Measurements from ENCODE around the gene RTL9.

RTL9 gene

DNA sequence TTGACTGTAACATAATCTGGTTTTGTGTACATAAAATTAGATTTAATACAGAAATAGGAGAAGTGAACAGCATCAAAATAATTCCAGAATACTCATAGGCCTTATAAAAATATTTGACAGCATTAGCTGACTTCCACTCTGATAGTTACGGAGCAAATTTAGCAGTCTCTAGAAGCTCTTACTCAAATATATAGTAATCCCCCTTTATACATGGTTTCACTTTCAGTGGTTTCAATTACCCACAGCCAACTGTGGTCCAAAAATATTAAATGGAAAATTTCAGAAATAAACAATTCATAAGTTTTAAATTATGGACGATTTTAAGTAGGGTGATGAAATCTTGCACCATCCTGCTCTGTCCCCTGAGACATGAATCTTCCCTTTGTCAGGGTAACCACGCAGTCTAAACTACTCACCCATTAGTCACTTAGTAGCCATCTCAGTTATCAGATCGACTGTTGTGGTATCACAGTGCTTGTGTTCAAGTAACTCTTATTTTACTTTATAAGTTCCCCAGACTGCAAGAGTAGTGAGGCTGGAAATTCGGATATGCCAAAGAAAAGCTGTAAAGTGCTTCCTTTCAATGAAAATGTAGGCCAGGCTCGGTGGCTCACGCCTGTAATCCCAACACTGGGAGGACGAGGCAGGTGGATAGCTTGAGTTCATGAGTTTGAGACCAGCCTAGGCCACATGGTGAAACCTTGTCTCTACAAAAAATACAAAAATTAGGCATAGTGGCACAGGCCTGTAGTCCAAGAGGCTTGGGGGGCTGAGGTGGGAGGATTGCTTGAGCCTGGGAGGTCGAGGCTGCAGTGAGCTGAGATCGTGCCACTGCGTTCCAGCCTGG lies 17.2 kb upstream of the RTL9 start:
- in situ Hi-C loops (cut with HindIII; ENCODE audit: low sequenced_read_pairs) = no loop called here

DNA sequence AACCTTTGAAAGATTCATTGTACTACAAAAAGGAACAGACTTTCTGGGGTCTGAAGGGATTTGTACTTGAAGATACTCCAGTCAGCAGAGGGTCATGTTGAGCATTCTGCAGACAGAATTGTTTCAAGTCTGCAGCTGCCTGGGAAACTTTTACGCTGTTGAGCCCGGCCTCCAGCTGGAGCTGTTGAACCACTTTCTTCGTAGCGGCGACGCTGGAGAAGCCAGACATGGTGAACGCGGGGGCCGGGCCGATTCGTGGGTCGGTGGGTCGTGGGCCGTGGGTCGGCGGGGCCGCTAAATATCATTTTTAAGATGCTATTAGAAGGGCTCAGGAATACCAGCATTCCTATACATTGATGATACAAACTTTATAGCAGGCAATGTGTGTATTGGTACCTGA lies 12.0 kb upstream of the RTL9 start:
- in situ Hi-C loops (cut with HindIII; ENCODE audit: low sequenced_read_pairs) = no loop called here

GRCh38 chrX:110359273-110359672 lies 625 bp downstream of the RTL9 start:
- in situ Hi-C loops (cut with HindIII; ENCODE audit: low sequenced_read_pairs) = no loop called here

DNA sequence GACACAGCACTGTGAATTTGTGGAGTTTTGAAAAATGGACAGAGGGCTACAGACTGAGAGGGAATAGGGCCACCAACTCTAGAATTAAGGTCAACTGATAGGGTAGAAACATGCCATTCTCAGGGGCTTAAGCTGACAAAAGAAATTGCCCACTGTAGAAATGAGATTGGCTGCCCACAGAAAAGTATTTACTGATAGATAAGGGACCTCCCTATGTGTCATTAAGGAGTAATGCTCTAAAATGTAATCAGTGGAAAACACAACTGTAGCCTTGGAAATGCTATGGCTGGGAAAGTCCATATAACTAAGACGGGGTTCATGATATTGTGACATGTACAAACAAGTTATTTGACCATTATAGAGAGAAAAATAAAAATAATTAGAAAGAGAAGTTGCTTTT lies 4.6 kb downstream of the RTL9 start:
- in situ Hi-C loops (cut with HindIII; ENCODE audit: low sequenced_read_pairs) = no loop called here

DNA sequence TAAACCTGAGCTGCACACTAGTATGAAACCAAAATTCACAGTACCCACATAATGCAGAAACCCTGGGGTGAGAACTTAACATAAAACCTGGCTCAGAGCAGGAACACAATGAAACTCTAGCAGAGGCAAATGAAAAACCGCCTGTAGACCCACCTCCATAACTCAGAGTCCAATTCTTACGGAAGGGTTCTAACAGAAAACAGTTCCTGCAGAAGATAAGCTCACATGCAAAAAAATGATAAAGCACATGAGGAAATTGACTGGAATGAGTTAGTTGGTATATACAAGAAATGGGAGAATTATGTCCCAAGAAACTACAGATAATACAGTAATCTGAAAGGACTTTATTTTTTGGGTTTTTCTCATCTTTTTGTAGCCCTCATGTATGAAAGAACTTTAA lies 14.7 kb downstream of the RTL9 start:
- in situ Hi-C loops (cut with HindIII; ENCODE audit: low sequenced_read_pairs) = no loop called here

- in situ Hi-C loops (cut with HindIII; ENCODE audit: low sequenced_read_pairs) = no loop called here
Measured at GRCh38 chrX:110374559-110374958, 15.9 kb downstream of the RTL9 start.

- in situ Hi-C loops (cut with HindIII; ENCODE audit: low sequenced_read_pairs) = no loop called here
Measured at GRCh38 chrX:110381216-110381615, 22.6 kb downstream of the RTL9 start.

DNA sequence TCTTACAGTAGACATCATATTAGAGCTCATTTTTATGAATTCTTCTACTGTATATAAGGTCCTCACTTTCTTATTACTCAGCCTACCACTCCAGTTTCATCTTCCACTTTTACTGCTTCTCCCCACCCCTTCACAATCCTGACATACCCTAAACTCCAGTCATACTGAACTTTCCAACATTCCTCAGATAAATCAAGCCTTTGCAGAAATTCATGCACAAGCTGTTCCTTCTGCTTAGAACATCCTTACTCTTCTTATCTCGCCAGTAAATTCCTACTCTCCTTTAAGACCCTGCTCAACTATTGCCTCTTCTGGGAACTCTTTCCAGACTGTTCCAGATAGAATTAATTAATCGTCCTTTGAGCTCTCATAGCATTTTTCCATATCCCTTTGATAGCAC lies 24.8 kb downstream of the RTL9 start:
- in situ Hi-C loops (cut with HindIII; ENCODE audit: low sequenced_read_pairs) = no loop called here

DNA sequence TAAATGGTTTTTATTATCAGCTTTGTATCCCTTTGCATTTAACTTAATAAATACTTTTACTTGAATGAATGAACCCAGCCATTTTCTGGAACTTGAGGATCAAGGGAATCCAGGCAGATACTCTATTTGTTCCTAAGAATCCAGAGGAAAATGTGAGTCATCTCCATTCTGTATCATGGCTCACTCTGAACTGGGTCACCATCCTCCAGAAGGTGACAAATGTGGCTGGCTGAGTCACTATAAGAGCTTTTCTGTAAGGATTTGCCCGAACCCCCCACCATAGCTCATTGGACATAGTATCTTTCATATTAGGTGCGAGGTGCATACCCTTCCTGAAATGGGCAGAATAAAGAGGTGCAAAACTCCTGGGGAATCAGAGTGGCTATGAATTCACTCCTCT lies 25.8 kb downstream of the RTL9 start:
- in situ Hi-C loops (cut with HindIII; ENCODE audit: low sequenced_read_pairs) = no loop called here

- in situ Hi-C loops (cut with HindIII; ENCODE audit: low sequenced_read_pairs) = no loop called here
Measured at GRCh38 chrX:110389570-110389969, 30.9 kb downstream of the RTL9 start.

- in situ Hi-C loops (cut with HindIII; ENCODE audit: low sequenced_read_pairs) = no loop called here
Measured at GRCh38 chrX:110391086-110391485, 32.4 kb downstream of the RTL9 start.

- in situ Hi-C loops (cut with HindIII; ENCODE audit: low sequenced_read_pairs) = no loop called here
Measured at GRCh38 chrX:110394651-110395050, 36.0 kb downstream of the RTL9 start.

DNA sequence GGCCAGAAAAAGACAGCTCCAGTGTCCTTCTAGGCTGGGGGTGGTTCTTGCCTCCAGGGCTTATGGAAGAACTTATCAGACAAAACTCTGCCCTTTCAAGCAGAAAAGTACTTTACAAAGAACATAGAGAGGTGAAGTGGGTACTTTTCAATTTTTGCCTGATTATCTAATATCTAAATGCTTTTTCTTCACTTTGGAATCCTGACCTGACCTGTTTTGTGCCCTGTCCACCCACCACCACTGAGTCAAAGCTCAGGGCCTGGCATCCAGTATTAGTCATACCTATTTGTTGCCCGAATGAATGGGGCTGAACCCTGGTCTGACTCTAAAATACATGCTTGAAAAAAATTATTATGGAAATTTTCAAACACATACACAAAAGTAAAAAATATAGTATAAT lies 37.2 kb downstream of the RTL9 start:
- in situ Hi-C loops (cut with HindIII; ENCODE audit: low sequenced_read_pairs) = no loop called here

- in situ Hi-C loops (cut with HindIII; ENCODE audit: low sequenced_read_pairs) = no loop called here
Measured at GRCh38 chrX:110396735-110397134, 38.1 kb downstream of the RTL9 start.

DNA sequence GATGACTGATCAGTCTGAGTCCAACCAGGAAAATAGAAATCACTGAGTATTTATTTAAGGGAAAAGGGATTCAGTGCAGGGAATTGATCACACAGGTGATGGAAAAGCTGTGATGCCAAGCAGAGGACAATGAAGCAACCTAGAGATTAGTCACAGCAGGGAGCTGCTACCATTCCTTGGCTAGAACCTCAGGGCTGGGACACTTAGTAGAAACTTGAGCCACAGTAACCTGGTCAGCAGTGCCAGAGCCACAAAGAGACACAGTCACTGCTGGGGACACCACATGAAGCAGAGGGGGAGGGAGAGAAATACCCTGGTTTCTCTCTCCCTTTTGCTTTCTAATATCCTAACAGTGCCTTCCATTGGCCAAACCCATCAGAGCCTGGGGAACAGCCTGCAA lies 38.7 kb downstream of the RTL9 start:
- in situ Hi-C loops (cut with HindIII; ENCODE audit: low sequenced_read_pairs) = no loop called here

DNA sequence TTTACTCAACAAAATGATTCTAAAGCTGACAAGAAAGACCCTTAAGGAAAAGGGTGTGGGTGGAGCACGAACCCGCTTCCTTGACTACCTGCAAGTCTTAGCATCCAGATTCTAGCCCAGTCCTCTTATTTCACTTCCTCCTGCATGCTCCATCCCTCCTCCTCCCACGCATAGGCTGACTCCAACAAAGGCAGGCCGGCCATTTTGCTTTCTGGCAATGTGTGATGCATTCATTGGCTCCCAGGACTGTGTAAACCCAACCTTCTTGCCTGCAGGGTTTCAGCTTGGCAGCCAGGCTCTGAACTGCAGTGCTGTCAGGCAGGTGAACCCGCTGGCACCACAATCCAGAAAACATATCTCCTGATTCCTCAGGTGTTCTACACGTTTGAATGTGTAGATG lies 39.3 kb downstream of the RTL9 start:
- in situ Hi-C loops (cut with HindIII; ENCODE audit: low sequenced_read_pairs) = no loop called here

- in situ Hi-C loops (cut with HindIII; ENCODE audit: low sequenced_read_pairs) = no loop called here
Measured at GRCh38 chrX:110399497-110399896, 40.8 kb downstream of the RTL9 start.

DNA sequence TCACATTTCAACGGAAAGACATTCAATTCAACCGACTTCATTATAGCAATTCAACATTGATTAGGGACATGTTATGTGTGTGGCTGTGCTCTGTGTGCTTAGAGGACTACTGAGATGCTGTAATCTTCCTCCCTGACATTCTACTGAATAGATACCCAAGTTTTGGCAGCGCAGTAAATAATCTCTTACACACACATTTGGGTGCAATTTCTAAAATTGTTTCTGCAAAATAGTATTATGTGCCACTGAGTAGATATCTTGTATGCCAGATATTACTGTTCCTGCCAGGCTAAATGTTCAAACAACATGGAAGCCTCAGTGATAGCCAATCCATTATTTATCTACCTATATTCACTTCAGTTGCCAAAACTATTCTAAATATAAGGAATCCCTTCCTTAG lies 41.3 kb downstream of the RTL9 start:
- in situ Hi-C loops (cut with HindIII; ENCODE audit: low sequenced_read_pairs) = loop anchor here (10.0 kb wide), 1 partner anchor 225 kb away; no protein-coding TSS in a partner anchor

DNA sequence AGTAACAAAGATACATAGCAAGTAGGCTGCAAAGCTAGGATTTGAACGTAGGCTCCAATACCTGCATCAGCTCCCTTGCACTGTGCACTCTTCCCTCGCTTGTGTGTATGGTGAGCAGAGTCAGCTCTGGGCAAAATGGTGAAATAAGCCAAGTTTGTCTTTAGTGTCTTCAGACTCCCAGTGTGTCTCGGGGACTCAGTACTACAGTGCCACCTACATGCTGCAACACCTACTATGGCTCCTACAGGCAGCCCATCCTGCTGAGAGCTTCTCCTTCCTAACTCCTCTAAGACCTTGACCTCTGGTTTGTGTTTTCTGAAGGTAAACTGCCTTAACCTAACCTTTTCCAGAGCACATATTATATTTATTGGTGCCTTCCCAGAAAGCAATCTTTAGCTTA lies 42.5 kb downstream of the RTL9 start:
- in situ Hi-C loops (cut with HindIII; ENCODE audit: low sequenced_read_pairs) = loop anchor here (10.0 kb wide), 1 partner anchor 226 kb away; no protein-coding TSS in a partner anchor

GRCh38 chrX:110402091-110402849 lies 43.6 kb downstream of the RTL9 start:
- in situ Hi-C loops (cut with HindIII; ENCODE audit: low sequenced_read_pairs) = loop anchor here (10.0 kb wide), 1 partner anchor 227 kb away; no protein-coding TSS in a partner anchor

- in situ Hi-C loops (cut with HindIII; ENCODE audit: low sequenced_read_pairs) = loop anchor here (10.0 kb wide), 1 partner anchor 228 kb away; no protein-coding TSS in a partner anchor
Measured at GRCh38 chrX:110402850-110403221, 44.2 kb downstream of the RTL9 start.

Measured in DLD1 (cell line).